Left renal cortex interstitium (tissue), 4 donors: ENCODE measurements around the gene SLC34A1. TPM values are rescaled to one million over a fixed set of nuclear protein-coding genes. Genes with fewer than 3 reads are reported as not detected.
A peak's percentile ranks its signal among the peaks of the same experiment; 100 is the strongest.
"Not testable (repeated sequence)": the region's sequence is repeated elsewhere in the genome, so short reads cannot be mapped to it uniquely, and the experiment has no call there.

Source experiments
- DNase-seq, 4 donors: peaks; one replicate each; pipeline ENCODE4 v3.0.0-alpha.2; 2013; ENCODE audit warnings: low read depth in 4 of 4, low spot score in 2 of 4, missing footprints in 1 of 4
- polyA plus RNA-seq, 4 donors: library from polyadenylated mRNA; unstranded; fragments of 120-200 nt; gene quantifications; one replicate each; pipeline ENCODE4 v1.2.1, GENCODE V29; 2013; ENCODE audit not compliant: insufficient read length in 4 of 4

SLC34A1 gene
- polyA plus RNA-seq, 4 donors: 115 to 254 (median 179) TPM

DNA sequence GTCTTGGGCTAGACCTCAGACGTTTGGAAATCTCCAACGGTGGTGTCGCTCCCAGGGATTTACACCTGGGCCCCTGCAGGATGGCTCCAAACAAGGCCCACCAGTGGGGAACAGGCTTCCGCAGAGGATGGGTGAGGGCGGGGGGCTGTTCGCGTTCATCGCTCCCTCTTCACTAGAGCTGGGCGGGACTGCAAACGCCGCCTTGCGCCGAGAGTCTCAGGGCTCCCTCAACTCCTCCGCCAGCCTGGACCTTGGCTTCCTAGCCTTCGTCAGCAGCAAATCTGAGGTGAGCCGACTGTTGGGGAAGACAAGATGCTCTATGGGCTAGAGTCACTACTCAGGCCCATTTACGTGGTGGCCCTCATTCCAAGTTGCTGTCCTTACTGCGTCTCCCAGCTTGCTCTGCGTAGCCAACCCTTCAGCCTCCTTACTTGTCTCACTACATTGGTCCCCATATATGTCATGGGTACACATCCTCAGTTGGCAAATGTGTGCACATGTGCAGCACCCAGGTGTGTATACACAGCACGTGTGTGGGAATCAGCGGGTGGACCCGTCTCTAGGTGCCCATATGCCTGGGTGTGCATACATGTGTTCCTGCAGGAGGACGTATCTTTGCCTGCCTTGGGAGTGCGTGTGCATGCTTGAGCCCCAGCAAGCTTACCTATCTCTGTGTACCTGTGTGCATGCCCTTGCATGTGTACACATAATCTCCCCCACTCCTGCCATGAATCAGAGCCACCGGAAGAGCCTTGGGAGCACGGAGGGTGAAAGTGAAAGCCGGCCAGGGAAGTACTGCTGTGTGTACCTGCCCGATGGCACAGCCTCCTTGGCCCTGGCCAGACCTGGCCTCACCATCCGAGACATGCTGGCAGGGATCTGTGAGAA, 16.0 kb upstream of the SLC34A1 start:
- DNase-seq: no peak

GRCh38 chr5:177368869-177369644, 15.2 kb upstream of the SLC34A1 start:
- no peak for DNase-seq

- no peak for DNase-seq
Observed at GRCh38 chr5:177369645-177370440, 14.4 kb upstream of the SLC34A1 start.

DNA sequence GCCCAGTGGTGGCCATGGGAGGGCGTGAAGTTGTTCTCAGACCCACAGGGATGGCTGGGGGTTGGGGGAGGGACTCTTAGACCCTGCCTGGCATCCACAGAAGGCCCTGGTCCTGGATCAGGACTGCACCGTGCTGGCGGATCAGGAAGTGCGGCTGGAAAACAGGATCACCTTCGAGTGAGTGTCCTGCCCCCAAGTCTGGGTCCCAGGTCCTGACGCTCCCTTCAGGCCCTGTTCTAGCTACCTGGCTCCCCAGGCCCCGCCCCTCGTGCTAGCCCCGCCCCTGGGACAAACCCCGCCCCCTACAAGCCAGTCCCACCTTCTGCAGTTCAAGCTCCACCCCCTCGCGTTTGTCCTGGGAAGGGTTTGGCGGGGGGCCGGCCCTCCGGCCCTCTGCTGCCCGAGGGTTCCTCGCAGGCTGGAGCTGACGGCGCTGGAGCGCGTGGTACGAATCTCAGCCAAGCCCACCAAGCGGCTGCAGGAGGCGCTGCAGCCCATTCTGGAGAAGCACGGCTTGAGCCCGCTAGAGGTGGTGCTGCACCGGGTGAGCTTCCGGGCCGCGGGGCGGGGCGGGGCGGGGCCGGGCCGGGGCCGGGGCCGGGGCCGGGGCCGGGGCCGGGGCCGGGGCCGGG, 13.6 kb upstream of the SLC34A1 start:
- peak in 3 of 4 donors; percentile 39 to 74 (median 69) for DNase-seq

- DNase-seq: no peak
Observed at GRCh38 chr5:177371120-177372033, 12.9 kb upstream of the SLC34A1 start.

DNA sequence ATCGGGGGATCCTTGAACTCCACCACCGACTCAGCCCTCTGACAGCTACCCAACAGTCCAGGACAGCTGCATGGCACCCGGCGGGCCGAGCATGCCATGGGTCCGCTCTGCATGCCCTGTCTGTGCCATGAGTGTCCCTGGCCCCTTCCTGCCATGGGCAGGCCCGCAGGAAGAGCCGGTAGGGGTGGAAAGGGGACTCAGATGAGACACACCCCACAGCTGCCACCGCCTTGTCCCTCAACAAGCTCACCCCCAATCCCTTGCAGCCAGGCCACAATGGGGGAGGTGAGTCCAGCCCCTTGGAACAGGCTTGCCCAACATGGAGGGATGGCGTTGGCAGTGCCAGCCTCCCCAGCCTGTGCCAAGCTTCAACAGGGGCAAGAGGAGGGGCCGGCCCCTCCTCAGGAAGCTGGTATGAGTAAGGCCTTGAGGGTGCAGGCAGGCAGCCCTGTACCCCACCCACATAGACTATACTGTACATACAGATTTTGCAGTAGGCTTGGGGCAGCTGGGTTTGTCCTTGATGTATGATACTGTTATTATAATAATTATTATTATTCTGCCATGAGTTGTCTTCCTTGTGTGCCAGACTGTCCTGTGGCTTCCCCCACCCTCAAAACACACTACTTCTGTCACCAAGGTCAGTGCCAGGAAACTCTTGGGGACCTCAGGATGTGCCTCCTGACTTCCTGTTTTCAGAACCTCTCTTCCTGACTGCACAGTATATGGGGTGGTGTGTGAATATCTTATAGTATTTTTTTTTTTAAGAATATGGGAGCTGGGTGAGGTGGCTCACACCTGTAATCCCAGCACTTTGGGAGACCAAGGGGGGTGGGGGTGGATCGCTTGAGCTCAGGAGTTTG, 12.0 kb upstream of the SLC34A1 start:
- DNase-seq: no peak

DNA sequence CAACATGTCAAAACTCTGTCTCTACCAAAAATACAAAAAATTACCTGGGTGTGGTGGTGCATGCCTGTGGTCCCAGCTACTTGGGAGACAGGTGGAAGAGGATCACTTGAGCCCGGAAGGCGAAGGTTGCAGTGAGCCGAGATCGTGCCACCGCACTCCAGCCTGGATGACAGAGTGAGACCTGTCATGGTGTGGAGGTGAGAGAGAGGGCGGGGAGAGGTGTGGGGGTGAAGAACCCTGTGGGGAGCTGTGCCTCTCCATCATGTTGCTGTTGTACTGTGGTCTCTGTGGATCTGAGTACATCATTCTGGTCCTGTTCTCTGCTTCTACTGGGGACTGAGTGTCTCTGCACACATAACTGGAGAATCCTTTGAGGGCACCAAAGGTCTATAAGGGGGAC, 11.3 kb upstream of the SLC34A1 start:
- DNase-seq: no peak

DNA sequence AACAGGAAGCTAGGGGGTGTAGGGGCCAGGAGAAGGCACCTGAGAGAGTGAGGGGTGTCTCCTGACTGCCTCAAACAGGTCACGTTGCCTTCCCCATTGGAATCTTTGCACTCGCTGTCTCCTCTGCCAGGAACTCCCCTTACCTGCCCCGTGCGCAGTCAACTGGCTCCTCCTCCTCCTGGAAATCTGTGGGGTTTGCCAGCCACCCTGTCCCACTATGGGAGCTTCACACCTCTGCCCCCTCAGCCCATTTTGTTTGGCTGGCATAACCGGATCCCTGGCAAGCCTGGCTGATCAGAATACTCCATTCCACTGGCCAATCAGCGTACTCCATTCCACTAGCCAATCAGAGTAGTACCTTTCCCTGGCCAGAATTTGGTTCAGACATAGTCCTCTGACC, 10.4 kb upstream of the SLC34A1 start:
- no peak for DNase-seq

GRCh38 chr5:177374211-177374610, 10.0 kb upstream of the SLC34A1 start:
- DNase-seq: no peak

- not testable (repeated sequence) for DNase-seq
Observed at GRCh38 chr5:177375516-177375915, 8.7 kb upstream of the SLC34A1 start.

DNA sequence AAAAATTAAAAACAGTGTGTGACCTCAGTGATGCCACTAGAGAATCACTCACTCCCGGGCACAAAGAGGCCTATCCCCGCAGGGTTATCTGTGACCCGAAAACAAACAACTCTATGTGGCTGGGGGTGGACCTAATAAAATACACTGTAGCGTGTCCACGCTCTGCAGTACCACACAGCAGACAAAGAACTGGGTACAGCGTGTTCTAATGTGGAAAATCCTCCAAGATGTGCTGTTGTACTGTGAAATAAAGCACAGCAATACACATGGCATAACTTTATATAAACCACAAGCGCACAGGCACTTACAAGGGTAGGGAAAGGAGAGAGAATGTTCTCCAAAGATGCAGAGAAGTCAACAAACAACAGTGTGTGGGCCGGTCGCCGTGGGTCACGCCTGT, 8.1 kb upstream of the SLC34A1 start:
- DNase-seq: no peak

DNA sequence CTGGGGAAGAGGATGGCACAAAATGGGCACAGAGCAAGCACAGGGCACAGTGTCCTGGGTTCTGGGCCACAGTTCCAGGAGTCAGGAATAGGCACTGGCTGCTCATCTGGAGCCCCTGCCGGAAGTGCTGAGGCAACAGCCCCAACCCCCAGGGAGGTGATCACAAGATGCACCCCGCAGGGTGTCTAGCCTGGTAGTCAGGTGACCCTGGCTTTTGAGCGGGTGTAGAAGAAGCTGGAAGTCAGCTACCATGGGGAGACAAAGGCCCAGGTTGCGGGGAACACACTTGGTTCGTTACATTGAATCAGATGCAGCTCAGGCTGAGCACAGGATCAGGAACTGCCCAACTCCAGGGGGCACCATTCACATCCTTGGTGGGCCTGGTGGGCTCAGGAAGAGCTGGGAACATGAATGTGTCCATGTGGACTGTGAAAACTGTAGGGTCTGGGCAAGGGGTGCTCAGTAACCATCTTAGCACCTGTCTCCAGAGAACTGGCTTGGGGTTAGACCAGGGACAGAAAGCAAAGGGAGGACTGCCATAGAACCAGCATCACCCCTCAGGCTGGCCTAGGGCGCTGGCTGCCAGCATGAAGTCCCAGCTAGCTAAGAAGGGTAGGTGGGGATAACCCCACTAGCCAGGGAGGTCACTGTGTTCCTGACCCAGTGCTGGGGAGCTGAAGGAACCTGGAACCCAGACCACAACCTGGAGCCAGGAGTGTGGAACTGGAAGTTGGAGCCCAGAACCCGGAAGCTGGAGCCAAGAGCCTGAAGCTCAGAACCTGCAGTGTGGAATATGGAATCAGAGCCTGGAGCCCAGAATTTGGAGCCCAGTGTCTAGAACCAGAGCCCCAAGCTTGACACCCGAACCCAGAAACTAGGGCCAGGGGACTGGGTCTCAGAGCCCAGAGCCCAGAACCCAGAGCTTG, 6.1 kb upstream of the SLC34A1 start:
- DNase-seq: no peak

DNA sequence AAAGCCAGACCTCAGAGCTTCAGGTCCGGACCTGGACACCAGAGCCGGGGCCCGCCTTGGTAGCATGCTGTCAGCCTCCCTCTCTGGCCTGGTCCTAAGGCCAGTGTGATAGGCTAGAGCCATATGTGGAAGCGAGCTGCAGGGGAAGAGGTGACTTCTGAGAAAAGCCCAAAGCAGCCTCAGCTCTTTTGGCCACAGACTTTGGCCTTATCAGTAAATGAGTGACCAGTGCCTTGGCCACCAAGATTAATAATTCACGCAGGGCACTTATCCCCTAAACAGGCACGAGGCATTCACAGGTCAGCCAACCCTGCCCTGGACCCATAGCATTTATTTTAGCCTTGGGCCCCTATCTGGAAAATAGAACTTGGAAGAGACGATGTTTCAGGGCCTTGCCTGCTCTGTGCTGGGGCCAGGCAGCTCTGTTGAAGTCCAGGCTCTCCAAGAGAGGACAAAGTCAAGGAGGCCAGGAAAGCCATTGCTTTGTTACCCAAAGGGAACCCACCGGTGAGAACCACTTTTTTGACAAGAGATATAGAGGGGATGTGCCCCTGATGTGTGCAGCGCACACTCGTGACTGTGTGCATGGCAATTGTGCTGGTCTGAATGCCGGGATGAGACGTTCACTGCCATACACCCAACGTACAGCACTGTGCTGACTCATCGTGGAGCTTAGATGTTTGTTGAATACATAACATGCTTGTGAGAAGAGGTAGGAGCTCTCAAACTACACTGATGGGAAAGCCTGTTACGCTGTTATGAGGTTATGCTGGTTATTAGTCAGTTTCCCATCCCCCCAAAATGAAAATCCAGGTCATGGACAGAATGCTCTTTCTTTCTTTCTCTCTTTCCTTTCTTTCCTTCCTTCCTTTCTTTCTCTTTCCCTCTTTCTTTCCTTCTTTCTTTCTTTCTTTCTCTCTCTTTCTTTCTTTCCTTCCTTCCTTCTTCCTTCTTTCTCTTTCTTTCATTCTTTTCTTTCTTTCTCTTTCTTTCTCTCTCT, 5.0 kb upstream of the SLC34A1 start:
- DNase-seq: no peak

- no peak for DNase-seq
Observed at GRCh38 chr5:177380805-177381126, 3.5 kb upstream of the SLC34A1 start.

DNA sequence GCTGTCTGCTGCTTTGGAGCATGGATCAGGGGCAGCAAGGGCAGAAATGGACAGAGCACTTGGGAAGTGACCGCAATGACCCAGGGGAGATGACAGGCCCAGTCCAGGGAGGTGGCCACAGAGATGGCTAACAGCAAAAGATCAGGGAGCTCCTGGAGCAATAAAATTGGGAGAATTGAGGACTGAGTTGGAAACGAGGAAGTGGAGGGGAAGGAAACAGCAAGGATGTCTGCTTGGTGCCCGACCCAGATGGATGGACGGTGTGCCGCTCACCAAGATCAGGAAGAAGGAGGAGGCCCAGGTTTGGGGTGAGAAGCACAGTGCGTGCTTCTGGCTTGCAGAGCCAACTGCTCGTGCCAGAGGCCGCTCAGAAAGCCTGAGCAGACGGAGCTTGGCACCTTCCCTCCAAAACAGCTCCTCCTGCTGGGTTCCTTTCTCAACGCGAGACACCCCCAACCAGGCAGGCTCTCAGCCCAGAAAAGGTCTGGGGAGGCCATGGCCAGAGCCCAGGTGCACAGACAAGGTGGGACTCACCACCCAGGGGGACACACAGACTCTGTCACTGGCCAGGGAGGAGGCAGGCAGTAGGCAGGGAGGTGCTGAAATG, 1.7 kb upstream of the SLC34A1 start:
- DNase-seq: no peak

GRCh38 chr5:177383181-177383580, 1.1 kb upstream of the SLC34A1 start:
- no peak for DNase-seq
